ENCODE measurements around the gene FAM89A. TPM values are rescaled to one million over a fixed set of nuclear protein-coding genes. Genes with fewer than 3 reads are reported as not detected.
A peak's percentile ranks its signal among the peaks of the same experiment; 100 is the strongest.

The FAM89A gene
- total and polyA plus RNA-seq, 2 of the 13 experiments (the other 11 are each of a cell fraction or from before 2014, with no cell fraction given) = 0.35 to 0.44 TPM

GRCh38 chr1:231039161-231040018, 664 bp downstream of the FAM89A start:
- H3K27ac ChIP-seq (ENCODE audit: extremely low read length, insufficient read depth, low read length) = no peak overlapping the region
- no peaks in the 10 kb centered on the region for H4K20me1 ChIP-seq (ENCODE audit: insufficient read depth, low read length)
- peaks cover 2% of the 10 kb centered on the region for H3K9me3 ChIP-seq (ENCODE audit: low read length)
- no peaks in the 10 kb centered on the region for H3K36me3 ChIP-seq (replicated peaks in 1 of 2; ENCODE audit: control insufficient read depth in 1 of 2, insufficient read depth in 2 of 2, low read length in 2 of 2)
- no TSS peak for BruUV-seq (replicated peaks)
- DNase-seq (ENCODE audit: low spot score) = no peak
- peaks cover 18% of the 10 kb centered on the region for H3K4me1 ChIP-seq (ENCODE audit: insufficient read depth, low read length)
- ATAC-seq = peak; percentile 68
- peak overlapping the region; percentile 52 to 73 (median 62); a peak in 5 of 6 replicates for H3K4me3 ChIP-seq (replicated peaks in 1 of 3; ENCODE audit: insufficient read depth in 1 of 3, low read depth in 2 of 3, low read length in 3 of 3)
- in situ Hi-C loops (cut with HindIII; ENCODE audit: extremely low pct_ligation_motif_present, low pct_unique_long_range_greater_than_20kb) = no loop called here
- ChIA-PET CTCF (ENCODE audit: low intra/inter-chr PET ratio, low total read pairs) (no interaction called here), POLR2A (no interaction called here)
- no peak for FAIRE-seq
- 0 out of 2 replicates have a peak overlapping the region, but pooled peaks have one; percentile 29 for H3K9ac ChIP-seq (ENCODE audit: insufficient read depth, low read depth, low read length)
- no peak overlapping the region for H2AFZ ChIP-seq (ENCODE audit: low read length)
- H3K79me2 ChIP-seq (ENCODE audit: insufficient read depth, low read length) = no peaks in the 10 kb centered on the region
- WGBS (ENCODE audit: low lambda C conversion rate) = no CpG with 5 or more reads among the region's 91 CpGs
- H3K4me2 ChIP-seq (ENCODE audit: low read depth, low read length) = peak overlapping the region; percentile 91
- intact Hi-C loops (cut with micrococcal nuclease; ENCODE audit: unreplicated experiment) = no loop called here
- peaks cover 7 to 43% of the 10 kb centered on the region in 2 experiments for H3K27me3 ChIP-seq (ENCODE audit: control insufficient read depth in 1 of 2, insufficient read depth in 2 of 2, low read length in 2 of 2)
- TF ChIP-seq YEATS4 (CRISPR knock-in tag; IDR thresholded peaks at IDR 0.05; ENCODE audit: borderline replicate concordance) (no peak; the same call in 1 of the 2 replicates), ZNF800 (CRISPR knock-in tag; IDR thresholded peaks at IDR 0.05) (0 out of 2 replicates have a peak, but pooled peaks have one; percentile 49), ZNF230 (CRISPR knock-in tag; IDR thresholded peaks at IDR 0.05) (no peak), ZNF274 (CRISPR knock-in tag; IDR thresholded peaks at IDR 0.05) (no peak), CEBPB (IDR thresholded peaks at IDR 0.05; ENCODE audit: borderline replicate concordance, low read depth, low read length) (no peak), GABPB1 (CRISPR knock-in tag; IDR thresholded peaks at IDR 0.05) (peak; percentile 49; the same call in 1 of the 2 replicates), NRL (CRISPR knock-in tag; IDR thresholded peaks at IDR 0.05; ENCODE audit: borderline replicate concordance) (no peak), PBX2 (CRISPR knock-in tag; IDR thresholded peaks at IDR 0.05) (no peak), ZSCAN20 (CRISPR knock-in tag; IDR thresholded peaks at IDR 0.05; ENCODE audit: borderline replicate concordance) (0 out of 2 replicates have a peak, but pooled peaks have one; percentile 46), BCL6 (CRISPR knock-in tag; IDR thresholded peaks at IDR 0.05) (peak; percentile 92), THAP9 (CRISPR knock-in tag; IDR thresholded peaks at IDR 0.05; ENCODE audit: borderline replicate concordance) (0 out of 2 replicates have a peak, but pooled peaks have one; percentile 21), ZNF749 (CRISPR knock-in tag; IDR thresholded peaks at IDR 0.05; ENCODE audit: borderline replicate concordance) (no peak), RBFOX2 (IDR thresholded peaks at IDR 0.05; ENCODE audit: low read depth, low read length) (no peak), PRDM4 (CRISPR knock-in tag; IDR thresholded peaks at IDR 0.05; ENCODE audit: borderline replicate concordance) (no peak)

Measured in HepG2 (cell line).